ENCODE data around the gene ICA1L.

ICA1L gene

DNA sequence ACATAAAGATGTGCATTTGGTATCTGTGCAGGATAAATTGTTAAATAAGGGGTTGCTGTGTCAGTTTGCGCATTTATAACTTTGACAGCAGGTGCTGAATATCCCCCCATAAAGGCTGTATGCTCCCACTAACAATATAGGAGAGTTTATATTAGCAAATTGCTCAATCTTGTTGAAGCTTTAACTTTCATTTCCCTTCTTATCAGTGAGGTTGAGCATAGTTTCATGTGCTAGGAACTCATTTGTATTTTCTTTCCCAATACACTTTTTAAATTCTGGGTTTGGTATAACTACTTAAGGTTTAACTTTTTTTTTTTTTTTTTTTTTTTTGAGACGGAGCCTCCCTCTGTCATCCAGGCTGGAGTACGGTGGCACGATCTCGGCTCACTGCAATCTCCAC, 147.8 kb downstream of the ICA1L start:
- DNase-seq = no peak
